Testis (tissue), 2 donors: ENCODE measurements around the gene TP53INP2.

Source experiments
- CTCF ChIP-seq, 3 experiments: fragments of 450-650 bp in 2 of 3; fragments of 200-600 bp in 1 of 3; sonication (generic) in 1 of 3; IDR thresholded peaks; one replicate each; pipeline ENCODE4 v1.5.1; 2016 to 2019; ENCODE audit warnings: antibody characterized with exemption in 3 of 3, mild to moderate bottlenecking in 2 of 3, moderate library complexity in 1 of 3
- POLR2A ChIP-seq: fragments of 450-650 bp; IDR thresholded peaks from one replicate; pipeline ENCODE4 v1.6.1; 2017; ENCODE audit warnings: antibody characterized with exemption, mild to moderate bottlenecking, moderate library complexity

- no peak for TF ChIP-seq CTCF (IDR thresholded peaks at IDR 0.05)
- TF ChIP-seq POLR2A: no peak
Measured at GRCh38 chr20:34716921-34717229, 12.7 kb downstream of the TP53INP2 start.
